HFF-Myc (cell line): Measurements from ENCODE around the gene FGF5.

Experiments
- DNase-seq: peaks from one replicate; pipeline ENCODE4 v3.0.0-alpha.2; 2011; ENCODE audit warnings: low read depth; ENCODE audit errors: extremely low read depth
- H3K4me3 ChIP-seq: replicated peaks from 2 replicates; pipeline ENCODE4 v1.5.1; 2011; ENCODE audit warnings: low read depth, mild to moderate bottlenecking, control low read depth, low read length
- TF ChIP-seq, protein P1 (sequence below): IDR thresholded peaks from 2 replicates; pipeline ENCODE4 v1.5.1; 2012; ENCODE audit warnings: mild to moderate bottlenecking, low read depth, low read length, control low read depth; ENCODE audit errors: missing control alignments

Gene FGF5

DNA sequence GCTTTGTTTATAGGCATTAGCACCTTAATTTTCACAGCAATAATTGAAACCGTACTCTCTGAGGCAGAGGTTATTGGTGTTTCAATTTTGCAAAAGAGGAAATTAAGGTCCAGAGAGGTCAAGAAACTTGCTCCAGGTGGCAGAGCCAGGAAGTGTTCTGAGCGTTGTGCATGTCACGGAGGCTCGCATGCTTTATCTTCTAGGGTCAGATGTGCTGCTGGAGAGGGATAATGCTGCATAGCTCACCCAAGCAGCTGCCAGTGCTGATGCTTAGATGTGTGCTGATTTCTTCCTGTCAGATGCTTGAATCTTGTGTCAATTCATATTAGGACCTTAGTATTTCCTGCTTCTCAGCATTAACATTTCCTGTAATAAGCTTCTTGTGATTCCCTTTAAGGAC is 13.0 kb upstream of the FGF5 start:
- no peak overlapping the region for H3K4me3 ChIP-seq
- DNase-seq: no peak
- TF ChIP-seq, protein P1, sequence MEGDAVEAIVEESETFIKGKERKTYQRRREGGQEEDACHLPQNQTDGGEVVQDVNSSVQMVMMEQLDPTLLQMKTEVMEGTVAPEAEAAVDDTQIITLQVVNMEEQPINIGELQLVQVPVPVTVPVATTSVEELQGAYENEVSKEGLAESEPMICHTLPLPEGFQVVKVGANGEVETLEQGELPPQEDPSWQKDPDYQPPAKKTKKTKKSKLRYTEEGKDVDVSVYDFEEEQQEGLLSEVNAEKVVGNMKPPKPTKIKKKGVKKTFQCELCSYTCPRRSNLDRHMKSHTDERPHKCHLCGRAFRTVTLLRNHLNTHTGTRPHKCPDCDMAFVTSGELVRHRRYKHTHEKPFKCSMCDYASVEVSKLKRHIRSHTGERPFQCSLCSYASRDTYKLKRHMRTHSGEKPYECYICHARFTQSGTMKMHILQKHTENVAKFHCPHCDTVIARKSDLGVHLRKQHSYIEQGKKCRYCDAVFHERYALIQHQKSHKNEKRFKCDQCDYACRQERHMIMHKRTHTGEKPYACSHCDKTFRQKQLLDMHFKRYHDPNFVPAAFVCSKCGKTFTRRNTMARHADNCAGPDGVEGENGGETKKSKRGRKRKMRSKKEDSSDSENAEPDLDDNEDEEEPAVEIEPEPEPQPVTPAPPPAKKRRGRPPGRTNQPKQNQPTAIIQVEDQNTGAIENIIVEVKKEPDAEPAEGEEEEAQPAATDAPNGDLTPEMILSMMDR: no peak

DNA sequence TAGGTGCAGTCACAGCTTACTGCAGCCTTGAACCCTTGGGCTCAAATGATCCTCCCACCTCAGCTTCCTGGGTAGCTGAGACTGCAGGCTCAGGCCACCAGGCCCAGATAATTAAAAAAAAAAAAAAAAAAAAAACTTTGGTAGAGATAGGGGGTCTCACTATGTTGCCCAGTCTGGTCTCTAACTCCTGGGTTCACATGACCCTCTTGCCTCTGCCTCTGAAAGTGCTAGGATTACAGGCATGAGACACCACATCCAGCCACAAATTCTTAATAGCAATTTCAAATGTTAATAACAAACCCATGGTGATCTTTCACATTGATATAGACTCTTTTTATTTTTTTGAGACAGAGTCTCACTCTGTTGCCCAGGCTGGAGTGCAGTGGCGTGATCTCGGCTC is 12.3 kb upstream of the FGF5 start:
- no peak for DNase-seq
- H3K4me3 ChIP-seq: no peak overlapping the region
- TF ChIP-seq, protein P1: no peak

DNA sequence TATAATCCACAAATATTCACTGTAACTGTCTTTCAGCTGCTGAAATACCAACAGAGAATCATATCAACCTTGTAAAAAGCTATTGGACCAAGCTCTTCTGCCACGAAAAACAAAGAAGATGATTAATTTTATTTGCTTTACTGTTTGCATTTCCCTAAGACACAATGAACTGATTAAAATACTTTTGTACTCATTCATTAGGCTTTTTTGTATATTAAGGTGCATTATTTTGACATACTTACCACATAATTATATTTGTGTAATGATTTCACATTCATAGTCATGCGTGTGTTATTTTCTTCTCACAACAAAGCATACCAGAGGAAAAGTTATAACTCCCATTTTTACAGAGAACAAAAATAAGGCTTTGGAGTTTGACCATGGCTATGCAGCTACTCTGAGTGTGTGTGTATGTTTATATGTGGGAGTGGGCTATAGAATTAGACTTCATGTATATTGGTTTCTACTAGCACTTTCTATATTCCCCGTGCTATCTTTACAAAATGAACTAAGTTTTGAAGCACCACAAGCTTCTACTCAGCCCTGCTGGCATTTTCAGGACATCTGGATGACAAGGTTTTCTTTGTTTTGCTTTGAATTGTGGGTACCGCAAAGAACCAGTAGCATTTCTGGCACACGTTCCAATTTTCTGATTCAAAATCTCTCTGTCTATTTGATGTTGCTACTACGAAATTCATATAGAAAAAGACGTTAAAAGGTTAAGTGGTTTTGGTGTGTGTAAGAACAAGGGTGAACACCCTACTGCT is 11.0 kb upstream of the FGF5 start:
- no peak overlapping the region for H3K4me3 ChIP-seq
- DNase-seq: no peak
- TF ChIP-seq, protein P1: no peak

DNA sequence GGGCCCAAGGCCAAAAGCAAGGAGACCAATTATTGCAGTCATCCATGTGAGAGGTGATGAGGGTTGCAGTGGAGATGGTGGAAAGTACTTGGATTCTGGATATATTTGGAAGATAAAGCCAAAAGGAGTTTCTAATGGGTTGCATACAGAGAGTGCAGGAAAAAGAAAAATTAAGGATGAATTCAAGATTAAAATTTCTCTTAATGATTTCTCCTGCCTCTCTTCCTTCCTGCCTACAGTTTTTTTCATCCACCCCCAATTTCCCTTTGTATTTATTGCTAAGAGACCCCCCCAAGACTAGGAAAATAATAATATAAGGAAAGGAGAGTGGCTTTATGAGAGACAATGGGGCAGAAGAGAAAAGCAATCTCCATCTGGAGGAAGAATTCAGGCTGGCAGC is 8.6 kb upstream of the FGF5 start:
- H3K4me3 ChIP-seq: no peak overlapping the region
- DNase-seq: no peak
- TF ChIP-seq, protein P1: no peak

DNA sequence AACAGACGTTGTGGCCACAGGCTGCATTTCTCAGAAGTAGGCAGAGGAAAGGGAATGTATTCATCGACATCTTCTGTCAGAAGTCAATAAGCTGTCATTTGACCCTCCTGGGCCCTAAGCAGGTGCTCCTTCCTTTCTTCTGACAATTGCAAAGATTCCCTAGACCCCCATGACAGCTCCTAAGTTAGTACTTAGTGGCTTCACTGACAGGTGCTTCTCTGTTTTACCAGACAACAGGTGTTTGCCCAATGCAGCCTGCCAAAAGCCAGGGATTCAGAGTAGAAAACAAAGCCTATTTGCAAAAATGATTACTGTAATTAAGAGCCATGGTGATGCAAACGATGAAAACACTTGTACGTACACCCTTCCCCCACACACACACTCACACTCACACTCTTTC is 7.5 kb upstream of the FGF5 start:
- H3K4me3 ChIP-seq: no peak overlapping the region
- no peak for DNase-seq
- TF ChIP-seq, protein P1: no peak

DNA sequence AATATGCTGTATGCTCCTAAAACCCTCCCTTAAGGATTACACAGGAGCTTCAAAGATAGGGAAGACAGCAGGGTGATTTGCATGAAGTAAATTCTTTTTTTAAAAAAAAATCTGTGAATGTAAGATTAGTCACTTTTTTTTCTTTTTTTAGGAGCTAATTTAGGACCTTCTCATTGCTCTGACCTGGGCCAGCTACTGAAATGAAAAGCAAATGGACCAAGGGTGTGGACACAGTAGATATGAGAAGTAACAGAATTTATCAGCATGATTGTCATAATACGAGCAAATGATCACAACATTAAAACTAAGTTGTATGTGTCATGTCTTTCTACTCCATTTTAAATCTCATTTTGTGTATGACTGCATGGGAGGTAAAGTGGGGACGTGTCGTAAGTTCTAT is 6.6 kb upstream of the FGF5 start:
- DNase-seq: no peak
- no peak overlapping the region for H3K4me3 ChIP-seq
- TF ChIP-seq, protein P1: no peak
